ENCODE measurements around the gene HIPK1.
A peak's percentile ranks its signal among the peaks of the same experiment; 100 is the strongest.

Gene HIPK1

DNA sequence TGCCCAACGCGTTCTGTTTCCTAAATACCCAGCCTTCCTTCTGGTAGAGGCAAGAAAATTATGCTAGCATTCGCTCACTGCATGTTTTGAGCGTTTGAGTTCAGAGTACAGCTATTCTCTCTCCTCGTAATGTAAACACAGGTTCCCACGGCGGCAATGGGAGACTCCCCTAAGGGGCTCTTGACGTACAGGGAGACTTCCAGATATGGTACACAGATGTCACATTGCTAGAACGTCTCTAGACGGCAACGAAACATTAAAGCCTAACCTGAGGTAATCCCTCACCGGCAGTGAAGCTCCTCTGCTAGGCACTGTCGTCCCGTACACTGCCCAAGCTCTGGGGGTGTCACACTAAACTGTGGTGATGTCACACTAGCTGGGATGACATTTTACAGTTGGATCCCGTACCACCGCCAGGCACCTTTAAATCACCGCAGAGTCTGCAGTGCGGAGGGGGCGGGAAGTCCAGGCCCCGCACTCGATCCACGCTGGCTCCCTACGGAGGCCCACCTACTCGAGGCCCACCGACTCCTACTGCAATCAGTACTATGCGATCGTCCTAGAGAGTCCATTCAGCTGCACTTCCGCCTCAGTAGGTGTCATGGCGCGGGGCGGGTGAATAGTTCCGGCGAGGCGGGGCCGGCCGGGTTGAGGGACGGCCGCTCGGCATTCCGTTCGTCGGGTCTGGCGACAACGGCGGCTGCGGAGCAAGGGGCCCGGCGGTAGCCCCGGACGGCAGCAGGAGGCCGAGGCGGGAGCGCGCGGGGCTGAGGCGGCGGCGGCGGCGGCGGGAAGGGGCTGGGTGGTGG lies at the start of gene HIPK1:
Gene HIPK1 (plus strand): TSS at position 384 of the 809 bp plus-strand sequence.
- peak; percentile 93 for DNase-seq

DNA sequence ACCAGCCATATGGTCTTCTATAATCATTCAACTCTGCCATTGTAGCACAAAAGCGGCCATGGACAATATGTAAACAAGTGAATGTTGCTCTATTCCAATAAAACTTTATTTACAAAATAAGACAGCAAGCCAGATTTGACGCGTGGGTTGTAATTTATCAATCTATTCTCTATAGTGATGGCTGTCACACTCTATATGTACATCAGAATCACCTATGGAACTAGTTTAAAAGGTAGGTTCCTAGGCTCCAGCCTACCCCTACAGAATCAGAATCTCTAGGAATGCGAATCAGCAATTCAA lies 49.4 kb upstream of the HIPK1 start:
- no peak for DNase-seq

DNA sequence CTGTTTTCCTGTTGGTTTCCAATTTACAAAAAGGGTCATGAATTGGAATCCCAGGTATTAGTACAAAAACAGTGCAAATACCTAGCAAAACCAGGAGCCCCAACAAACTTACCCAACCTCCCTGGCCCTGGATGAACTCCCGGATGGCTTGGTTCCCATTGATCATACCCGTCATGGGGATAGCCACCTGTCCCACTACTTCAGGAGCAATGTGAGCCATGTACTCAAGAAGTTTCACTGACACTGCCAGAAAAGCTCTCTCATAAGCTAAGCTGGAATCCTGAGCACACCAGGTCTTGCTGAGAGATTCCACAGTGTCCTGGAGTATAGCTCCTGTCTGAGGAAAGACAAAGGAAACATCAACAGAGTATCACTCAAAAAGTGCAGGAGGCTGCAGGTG lies 47.5 kb upstream of the HIPK1 start:
- no peak for DNase-seq

DNA sequence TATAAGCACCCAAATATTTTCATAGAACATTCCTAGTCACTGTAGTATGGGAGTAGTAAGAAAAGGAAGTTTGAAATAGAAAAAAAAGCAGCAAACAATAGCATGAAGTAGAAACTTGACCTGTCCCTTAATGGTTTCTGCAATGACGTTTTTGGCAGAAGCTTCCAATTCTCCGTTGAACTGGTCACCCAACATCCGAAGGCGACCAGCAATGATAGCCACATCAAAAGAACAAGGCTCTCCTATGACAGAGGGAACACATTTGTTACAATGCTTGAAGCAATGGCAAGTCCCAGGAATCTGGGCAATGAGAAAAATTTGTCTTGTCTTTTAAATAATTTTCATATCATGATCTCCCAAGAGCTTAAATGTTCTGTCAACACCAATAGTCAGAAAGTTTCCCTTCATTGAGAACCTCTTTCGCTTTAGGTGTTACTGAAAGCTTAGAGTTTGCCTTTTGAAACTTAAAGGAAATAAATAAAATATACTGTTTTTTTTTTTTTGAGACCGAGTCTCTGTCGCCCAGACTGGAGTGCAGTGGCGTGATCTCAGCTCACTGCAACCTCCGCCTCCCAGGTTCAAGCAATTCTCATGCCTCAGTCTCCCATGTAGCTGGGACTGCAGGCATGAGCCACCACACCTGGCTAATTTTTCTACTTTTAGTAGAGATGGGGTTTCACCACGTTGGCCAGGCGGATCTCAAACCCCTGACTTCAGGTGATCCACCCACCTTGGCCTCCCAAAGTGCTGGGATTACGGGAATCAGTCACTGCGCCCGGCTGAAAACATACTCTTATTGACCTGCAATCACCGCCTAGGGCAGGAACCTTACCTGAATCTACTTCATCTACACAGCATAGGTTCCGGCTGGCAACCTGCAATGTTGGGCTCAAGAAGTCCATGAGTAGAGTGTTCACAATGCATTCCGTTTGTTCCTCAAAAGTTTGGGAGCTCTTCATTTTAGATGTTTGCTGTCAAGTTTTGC lies 42.4 kb upstream of the HIPK1 start:
- DNase-seq, result no peak

DNA sequence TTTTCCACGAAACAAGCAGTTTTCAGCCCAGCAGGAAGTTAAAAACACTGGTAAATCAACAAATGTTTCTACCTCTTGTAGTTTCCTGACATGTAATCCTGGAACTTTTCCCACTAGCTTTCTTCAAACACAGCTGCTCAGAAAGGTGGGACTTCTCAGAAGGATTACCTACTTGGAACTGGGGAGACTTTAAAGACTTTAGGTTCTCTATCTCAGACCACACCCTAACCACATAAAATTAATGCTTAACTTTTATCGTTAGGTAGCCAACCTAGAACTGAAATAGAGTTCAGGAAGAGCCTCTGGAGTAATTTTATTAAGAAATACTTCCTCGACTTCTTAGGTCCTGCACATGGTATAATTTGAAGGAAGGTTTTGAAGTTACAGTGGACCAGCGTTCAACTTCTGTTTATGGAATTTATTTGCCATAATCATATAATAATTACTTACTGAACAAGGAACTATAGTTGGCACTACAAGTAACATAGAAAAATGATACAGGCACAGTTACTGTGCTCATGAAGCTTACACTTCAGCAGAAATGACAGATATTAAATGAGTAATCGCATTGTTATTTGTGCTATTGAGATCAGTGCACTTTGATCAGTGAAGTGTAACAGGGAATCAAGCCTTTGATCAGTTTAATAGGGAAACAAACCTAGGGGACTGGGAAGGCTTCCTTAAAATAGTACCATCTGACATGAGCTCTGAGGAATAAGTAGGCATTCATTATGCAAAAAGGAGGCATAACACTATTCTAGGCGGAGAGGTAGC lies 41.5 kb upstream of the HIPK1 start, which contains the start of gene BCL2L15:
Gene BCL2L15 (minus strand): TSS at position 180 of the 774 bp plus-strand sequence. CDS start 206 bp downstream, outside the sequence.
- no peak for DNase-seq

DNA sequence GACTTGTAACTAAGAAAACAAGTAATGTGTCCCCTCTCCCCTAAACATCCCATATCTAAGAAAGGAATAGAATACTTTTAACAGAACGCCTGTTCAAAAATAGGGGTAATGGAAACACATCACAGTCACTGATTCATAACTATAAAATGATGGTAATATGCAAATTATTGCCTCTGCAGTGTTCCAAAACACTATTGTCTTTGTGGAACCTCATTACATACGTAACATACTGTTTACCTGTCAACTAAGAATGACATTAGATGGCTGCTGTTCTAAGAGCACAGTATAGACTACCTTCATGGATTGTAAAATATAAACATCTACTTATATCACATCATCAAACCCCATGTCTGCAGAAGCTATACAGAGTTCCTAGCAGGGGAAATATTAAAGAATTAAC lies 38.3 kb upstream of the HIPK1 start:
- DNase-seq, result no peak

DNA sequence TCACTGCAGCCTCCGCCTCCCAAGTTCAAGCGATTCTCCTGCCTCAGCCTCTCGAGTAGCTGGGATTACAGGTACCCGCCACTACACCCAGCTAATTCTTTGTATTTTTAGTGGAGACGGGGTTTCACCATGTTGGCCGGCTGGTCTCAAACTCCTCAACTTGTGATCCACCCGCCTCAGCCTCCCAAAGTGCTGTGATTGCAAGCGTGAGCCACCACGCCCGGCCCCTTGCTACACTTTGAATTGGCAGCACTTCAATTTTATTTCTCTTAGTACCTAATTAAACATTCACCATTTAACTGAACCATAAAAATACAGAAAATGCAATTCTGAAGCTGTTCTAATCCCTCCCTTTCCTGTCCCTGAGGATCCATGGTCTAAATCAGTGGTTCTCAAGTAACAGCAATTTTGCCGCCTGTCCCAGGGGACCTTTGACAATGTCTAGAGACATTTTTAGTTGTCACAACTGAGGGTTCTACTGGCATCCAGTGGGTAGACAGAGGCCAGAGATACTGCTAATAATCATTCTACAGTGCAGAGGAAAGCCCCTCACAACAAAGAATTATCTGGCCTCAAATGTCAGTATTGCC lies 37.4 kb upstream of the HIPK1 start:
- DNase-seq, result no peak

DNA sequence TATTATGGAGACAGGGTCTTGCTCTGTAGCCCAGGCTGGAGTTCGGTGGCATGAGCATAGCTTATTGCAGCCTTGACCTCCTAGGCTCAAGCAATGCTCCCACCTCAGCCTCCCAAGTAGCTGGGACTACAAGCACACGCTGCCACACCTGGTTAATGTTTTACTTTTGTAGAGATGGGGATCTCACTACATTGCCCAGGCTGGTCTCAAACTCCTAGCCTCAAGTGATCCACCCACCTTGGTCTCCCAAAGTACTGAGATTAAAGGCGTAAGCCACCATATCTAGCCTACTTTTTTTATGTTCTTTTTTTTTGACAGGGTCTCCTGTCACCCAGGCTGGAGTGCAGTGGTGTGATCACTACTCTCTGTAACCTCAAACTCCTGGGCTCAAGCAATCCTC lies 35.9 kb upstream of the HIPK1 start:
- no peak for DNase-seq

DNA sequence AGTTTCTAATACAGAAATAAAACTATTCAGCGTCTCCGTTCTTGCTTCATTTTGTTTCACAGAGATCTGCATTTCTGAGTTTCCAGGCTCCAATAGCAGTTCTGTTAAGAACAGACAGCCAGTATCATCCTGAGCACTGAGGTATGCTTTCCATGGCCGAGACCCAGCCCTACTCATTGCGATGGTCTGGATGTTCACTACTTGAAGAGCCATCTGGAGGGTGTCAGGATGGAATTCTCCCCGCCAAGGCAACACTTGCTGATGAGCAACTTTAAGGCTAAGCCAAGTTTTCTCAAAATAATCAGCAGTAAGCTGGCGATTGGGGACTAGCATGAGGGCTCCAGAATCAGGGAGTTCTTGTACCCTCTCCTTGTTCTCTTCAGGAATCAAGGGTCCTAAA lies 34.0 kb upstream of the HIPK1 start:
- no peak for DNase-seq

DNA sequence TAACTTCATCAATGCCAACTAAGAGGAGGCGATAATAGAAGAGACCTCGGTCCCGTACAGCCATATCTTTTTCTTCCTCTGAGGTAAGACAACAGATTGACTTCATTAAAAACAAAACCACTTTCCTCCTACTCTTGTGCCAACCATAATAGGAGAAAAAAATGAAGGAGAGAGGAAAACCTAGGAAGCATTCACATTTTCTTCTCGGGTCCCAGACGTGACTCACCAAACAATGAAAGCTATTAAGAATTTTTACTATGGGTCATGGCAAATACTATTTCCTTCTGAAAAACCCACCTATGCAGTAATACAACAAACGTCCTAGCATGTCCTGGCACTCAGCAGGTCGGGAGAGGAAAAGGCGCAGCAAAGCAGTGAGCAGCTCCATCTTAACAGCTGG lies 33.2 kb upstream of the HIPK1 start:
- DNase-seq, result no peak

DNA sequence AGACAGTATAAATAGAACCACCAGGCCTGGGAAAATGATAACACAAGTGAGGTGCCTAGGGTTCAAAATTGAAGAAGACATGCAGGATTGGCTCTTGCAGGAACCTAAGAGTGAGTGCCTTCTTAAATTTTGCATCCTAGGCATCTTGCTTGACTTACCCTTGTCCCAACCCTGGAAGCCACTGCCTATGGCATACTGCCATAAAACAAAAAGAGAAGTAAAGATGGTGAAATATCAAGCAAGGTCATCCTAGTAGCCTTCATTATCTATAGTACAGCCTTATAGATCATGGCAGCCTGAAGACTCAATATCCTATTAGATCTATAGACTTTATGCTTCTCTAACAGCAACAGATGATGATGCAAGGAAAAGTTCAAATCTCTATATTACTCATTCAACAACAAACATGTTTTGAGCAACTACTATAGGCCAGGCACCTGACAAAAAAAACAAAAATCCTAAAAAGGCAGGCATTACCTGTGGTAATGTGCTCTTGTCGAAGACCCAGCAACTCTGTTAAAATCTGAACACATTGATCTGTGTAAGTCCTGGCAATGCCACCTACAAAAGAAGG lies 30.8 kb upstream of the HIPK1 start:
- no peak for DNase-seq

DNA sequence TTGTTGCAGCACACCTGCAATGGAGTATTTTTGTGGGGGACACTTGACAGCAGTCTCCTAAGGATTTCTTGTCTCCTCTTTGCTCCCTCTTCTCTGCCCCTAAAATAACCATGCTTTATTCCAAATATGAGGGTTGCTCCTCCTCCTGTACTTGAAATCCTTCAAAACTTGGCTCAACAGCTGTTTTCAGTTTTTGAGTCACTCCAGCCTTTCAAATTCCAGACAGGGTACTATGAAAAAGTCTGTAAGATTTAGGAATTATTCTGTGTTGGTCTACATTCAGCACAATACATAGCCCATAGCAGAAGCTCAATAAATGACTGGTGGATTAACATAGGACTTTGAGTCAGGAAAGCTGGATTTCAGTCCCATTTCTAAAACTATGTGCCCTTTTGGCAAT lies 30.0 kb upstream of the HIPK1 start:
- DNase-seq, result no peak

DNA sequence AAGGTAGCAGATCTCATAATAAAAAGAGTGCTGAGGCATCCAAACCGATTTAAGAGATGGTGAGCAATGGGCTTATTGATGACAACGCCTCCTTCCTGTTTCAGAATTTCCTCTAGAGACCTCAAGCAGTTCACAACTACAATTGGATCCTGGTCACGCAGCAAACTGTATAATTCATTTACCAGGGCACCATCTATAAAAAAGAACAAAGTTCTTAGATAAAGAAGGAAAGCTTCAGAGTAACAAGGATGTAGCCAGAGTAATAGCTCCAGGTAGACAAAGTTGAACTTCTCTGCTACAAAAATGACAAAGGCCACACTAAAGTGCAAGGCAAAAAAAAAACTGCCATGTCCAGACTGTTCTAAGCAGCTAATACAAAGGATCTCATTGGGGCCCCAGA lies 27.9 kb upstream of the HIPK1 start:
- no peak for DNase-seq

DNA sequence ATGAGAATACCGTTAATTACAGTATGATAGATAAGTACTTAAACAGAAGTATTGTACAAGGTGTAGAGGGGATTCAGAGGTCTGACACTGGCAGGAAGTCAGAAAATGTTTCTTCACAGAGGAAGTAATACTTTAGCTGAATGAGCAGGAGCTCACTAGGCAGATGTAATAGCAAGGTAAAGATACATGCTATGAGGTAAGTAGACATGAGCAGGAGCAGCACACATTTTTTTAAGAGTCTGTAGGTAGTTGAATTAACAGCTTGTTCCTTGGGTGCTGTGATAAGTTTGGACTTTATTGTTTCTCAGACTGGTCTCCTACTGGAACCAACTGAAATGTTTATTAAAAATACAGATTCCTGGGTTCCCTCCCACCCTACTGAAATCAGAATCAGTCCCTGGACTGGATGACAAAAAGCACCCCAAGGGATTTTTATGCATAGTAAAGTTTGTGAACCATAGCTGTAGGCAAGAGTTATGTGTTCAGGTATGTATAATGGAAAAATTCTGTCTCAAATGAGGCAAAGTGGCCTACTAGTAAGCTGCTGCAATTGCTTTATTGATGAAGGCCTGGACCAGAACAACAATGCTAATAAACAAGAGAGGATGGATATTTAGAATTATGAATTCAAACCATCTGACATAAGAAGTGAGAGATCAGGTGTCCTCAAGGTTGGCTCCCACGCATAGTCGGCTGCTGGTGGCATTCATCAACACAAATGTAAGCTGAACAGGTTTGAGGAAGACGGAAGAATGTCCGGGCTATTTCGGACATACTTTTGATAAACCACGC lies 25.4 kb upstream of the HIPK1 start:
- DNase-seq, result no peak

DNA sequence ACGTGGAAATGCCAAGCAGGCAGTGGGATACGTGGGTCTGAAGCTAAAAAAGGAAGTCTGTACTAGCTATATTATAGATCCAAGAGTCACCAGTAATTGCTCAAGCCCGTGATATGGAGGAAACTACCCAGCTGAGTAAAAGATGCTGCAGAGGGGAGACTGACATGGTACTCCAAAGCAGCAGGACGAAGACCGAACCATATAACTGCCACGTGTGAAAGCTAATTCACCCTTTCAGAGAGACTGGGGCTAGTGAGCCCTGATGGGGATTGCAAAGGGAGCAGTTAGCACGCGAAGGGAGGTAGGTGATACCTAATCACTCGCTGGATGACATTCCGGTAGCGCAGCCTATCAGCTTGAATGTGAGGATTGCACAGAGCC lies 24.8 kb upstream of the HIPK1 start:
- DNase-seq, result no peak

DNA sequence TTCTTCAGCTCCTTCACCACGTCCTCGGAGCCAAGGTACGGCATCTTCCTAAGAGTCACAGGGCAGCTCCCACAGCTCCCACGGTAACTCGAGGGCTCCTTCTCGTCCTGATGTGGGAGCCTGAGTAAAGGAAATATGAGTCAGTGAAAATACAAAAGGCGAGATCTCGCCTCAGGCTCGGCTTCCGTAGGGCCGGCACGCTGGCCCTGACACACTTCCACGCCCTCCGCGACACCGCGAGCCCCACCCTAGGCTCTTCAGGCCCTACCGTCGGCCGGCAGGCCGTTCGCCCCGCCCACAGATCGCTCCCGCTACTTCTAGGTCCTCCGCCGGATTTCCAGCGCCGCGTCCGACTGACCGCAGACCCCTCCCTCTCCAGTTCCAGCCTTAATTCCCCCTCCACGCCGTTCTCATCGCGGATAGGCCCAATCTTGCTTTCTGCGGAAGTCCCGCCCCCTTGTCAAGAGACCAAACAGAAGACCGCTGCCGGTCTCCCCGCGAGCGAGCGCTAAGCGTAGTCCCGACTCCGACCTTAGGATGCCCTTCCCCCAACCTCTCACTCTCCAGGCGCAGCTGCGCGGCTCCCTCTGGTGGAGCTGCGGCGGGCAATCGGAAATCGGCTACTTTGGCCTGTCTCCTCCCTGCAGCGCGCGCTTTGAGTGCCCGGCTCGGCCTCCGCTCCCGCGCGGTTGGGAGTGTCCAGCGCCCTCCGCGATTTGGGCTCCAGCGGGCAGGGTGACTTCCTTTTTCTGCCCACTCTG lies 24.3 kb upstream of the HIPK1 start, which contains the start of the genes AP4B1 and DCLRE1B:
Gene AP4B1 (minus strand): TSS at position 126 of the 761 bp plus-strand sequence. CDS start 82 bp downstream, at position 44.
Gene DCLRE1B (plus strand): TSS at position 653 of the 761 bp plus-strand sequence. CDS start 261 bp downstream, outside the sequence.
- peak; percentile 99 for DNase-seq

DNA sequence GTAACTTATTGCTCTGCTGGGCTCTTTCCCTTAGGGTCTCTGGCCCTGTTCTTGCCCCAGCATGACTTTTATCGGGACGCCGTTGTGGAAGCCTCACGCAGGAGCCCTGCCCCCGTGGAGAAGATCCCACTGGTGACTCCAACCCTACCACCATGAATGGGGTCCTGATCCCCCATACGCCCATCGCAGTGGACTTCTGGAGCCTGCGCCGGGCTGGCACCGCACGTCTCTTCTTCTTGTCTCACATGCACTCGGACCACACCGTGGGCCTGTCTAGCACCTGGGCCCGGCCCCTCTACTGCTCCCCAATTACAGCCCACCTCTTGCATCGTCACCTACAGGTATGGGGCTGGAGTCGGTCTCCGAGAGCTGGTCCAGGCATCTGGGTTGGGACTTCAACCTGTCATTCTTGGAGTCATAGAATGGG lies 23.7 kb upstream of the HIPK1 start:
- peak; percentile 19 for DNase-seq

DNA sequence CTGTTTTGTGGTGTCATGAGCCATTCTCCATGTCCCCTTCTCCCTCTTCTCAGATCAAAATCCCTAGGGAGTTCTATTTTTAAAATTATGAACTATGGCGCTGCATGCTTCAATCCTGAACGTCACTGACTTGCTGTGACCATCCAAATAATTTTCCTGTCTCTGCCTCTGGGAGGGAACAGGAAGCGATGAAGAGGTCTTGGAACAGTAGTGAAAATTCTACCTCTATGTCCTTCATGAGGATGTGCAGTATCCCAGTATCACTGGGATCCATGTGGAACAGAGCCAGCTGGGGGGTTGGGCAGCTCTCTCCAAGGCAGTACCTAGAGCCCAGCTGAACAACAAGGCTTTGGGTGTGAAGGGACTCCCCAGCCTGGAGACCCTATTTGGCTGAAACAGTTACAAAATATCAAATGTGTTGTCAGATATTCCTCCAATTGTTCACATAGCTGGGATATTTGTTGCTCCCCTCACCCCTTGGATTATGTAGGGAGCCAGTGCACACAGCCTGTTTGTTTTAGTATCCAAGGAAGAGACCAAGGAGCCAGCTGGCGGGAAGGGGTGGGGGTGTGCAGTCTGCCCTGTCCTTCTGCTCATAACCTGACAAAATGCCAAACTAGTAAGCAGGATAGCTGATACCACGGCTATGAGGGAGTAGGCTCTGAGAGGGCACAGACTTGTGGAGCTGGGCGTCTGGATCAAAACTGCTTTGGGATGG lies 16.4 kb upstream of the HIPK1 start:
- no peak for DNase-seq

DNA sequence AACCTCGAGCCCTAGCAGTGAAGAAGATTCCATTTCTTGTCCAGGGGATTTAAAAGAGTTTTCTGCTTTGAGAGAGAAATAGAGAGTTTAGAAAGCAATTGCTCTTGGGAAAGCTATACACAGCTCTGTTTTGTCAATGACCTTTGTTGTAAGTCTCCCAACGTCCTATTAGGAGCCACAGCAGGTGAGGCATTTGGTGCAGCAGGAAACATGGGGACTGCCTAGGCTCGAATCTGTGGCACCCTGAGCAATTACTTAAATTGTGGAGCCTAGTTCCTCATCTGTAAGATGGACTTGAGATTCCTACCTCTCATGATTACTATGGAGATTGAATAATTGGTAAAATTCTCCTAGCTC lies 15.8 kb upstream of the HIPK1 start:
- no peak for DNase-seq
